ENCODE data around the gene PPP3R1. TPM values are rescaled to one million over a fixed set of nuclear protein-coding genes. Genes with fewer than 3 reads are reported as not detected.

Gene PPP3R1
- total and polyA plus RNA-seq, 2 of the 4 experiments (the other 2 are of a cell fraction), result 9.1 to 17.3 TPM

GRCh38 chr2:68236876-68237275 is 15.5 kb downstream of the PPP3R1 start:
- no peak overlapping the region for H3K14ac ChIP-seq (replicated peaks; ENCODE audit: low read depth, low read length)
- no peaks in the 10 kb centered on the region for H3K27me3 ChIP-seq (ENCODE audit: control insufficient read depth, insufficient read depth, low read length)
- H3K4me1 ChIP-seq (ENCODE audit: control insufficient read depth, insufficient read depth, low read length), result peaks cover 24% of the 10 kb centered on the region
- H3K9me1 ChIP-seq (ENCODE audit: insufficient read depth, low read length), result peaks cover 6% of the 10 kb centered on the region
- H2BK120ac ChIP-seq (ENCODE audit: low read depth, low read length), result no peak overlapping the region
- in situ Hi-C loops (cut with MboI; ENCODE audit: low sequenced_read_pairs) (no loop called here), dilution Hi-C loops (cut with HindIII; ENCODE audit: low sequenced_read_pairs, unreplicated experiment) (no loop called here), intact Hi-C loops (cut with micrococcal nuclease) (loop anchor here (5.0 kb wide), 1 partner anchor 35 kb away; no protein-coding TSS in a partner anchor)
- peaks cover 87% of the 10 kb centered on the region for H4K20me1 ChIP-seq (ENCODE audit: insufficient read depth, low read length)
- no peak overlapping the region for H4K91ac ChIP-seq (ENCODE audit: insufficient read depth, low read depth, low read length)
- H3K56ac ChIP-seq (ENCODE audit: extremely low read depth, insufficient read depth, low read length), result no peak overlapping the region
- H3K18ac ChIP-seq (ENCODE audit: low read depth, low read length), result peak overlapping the region; percentile 65; the same call in 1 of the 2 replicates
- TF ChIP-seq CEBPB (IDR thresholded peaks at IDR 0.05; ENCODE audit: low read depth, low read length), result no peak
- TF ChIP-seq POLR2A (IDR thresholded peaks at IDR 0.05; ENCODE audit: low read depth, low read length), result no peak
- TF ChIP-seq RCOR1 (IDR thresholded peaks at IDR 0.05; ENCODE audit: insufficient replicate concordance, low read length), result no peak
- no peak for TF ChIP-seq SMC3 (IDR thresholded peaks at IDR 0.05; ENCODE audit: low read depth, low read length)
- no peak for TF ChIP-seq RAD21 (IDR thresholded peaks at IDR 0.05; ENCODE audit: low read length)
- no peak for TF ChIP-seq MXI1 (IDR thresholded peaks at IDR 0.05; ENCODE audit: borderline replicate concordance, low read depth, low read length)
- no peak overlapping the region for H2AK9ac ChIP-seq (replicated peaks; ENCODE audit: low read depth, low read length, poor library complexity)
- peak overlapping the region; percentile 87; the same call in 1 of the 2 replicates for H3K23ac ChIP-seq (ENCODE audit: low read depth, low read length)
- H3K9ac ChIP-seq (ENCODE audit: low read depth, low read length), result no peak overlapping the region
- DNase-seq (peak; percentile 30), ATAC-seq (ENCODE audit: low read depth) (peak; percentile 21)
- H4K5ac ChIP-seq (ENCODE audit: low read depth, low read length), result no peak overlapping the region
- no peak overlapping the region for H2BK20ac ChIP-seq (ENCODE audit: low read depth, low read length)
- peak overlapping the region; percentile 71; the same call in 1 of the 2 replicates for H3K4me2 ChIP-seq (ENCODE audit: low read depth, low read length)
- H3K4me3 ChIP-seq (ENCODE audit: insufficient read depth, low read depth, low read length), result no peak overlapping the region
- H3K27ac ChIP-seq (ENCODE audit: insufficient read depth, low read length), result peak overlapping the region; percentile 69; the same call in 1 of the 2 replicates
- H2AK5ac ChIP-seq (ENCODE audit: low read depth, low read length), result no peak overlapping the region
- BruUV-seq (replicated peaks), result no TSS peak
- no peak overlapping the region; the same call in 1 of the 2 replicates for H3K4ac ChIP-seq (ENCODE audit: low read depth, low read length)
- POLR2A ChIA-PET (ENCODE audit: unreplicated experiment), result no interaction called here
- H3K36me3 ChIP-seq (ENCODE audit: control insufficient read depth, insufficient read depth, low read length), result peaks cover 2% of the 10 kb centered on the region
- H3K9me3 ChIP-seq (ENCODE audit: control insufficient read depth, insufficient read depth, low read length), result no peaks in the 10 kb centered on the region
- peaks cover 0 to 38% of the 10 kb centered on the region in 2 experiments; a peak in 3 of 4 replicates for H3K79me1 ChIP-seq (ENCODE audit: low read depth in 1 of 2, low read length in 2 of 2)
- peak overlapping the region; percentile 73 for H2BK5ac ChIP-seq (ENCODE audit: low read depth, low read length, poor library complexity, severe bottlenecking)
- H2AFZ ChIP-seq (replicated peaks; ENCODE audit: low read length, poor library complexity), result no peak overlapping the region
- H2BK15ac ChIP-seq (ENCODE audit: low read depth, low read length), result peak overlapping the region; percentile 68; the same call in 1 of the 3 replicates
- CTCF ChIA-PET, result interaction anchor here (0.6 kb wide), 1 partner anchor 84 kb away, joined by 6 read pairs; no protein-coding TSS in a partner anchor
- 0 out of 4 replicates have a peak overlapping the region, but pooled peaks of 1 of the 2 experiments have one; percentile 1 for H4K8ac ChIP-seq (ENCODE audit: low read depth in 2 of 2, low read length in 2 of 2)
